ENCODE results near the gene CEP57.
A peak's percentile ranks its signal among the peaks of the same experiment; 100 is the strongest.
"Not testable (repeated sequence)": the region's sequence is repeated elsewhere in the genome, so short reads cannot be mapped to it uniquely, and the experiment has no call there.

Gene CEP57

GRCh38 chr11:95845167-95845566 is 54.9 kb downstream of the CEP57 start:
- TF ChIP-seq CTCF (IDR thresholded peaks at IDR 0.05; ENCODE audit: borderline replicate concordance, control extremely low read depth, extremely low read depth, insufficient read depth, missing control alignments) = no peak
- in situ Hi-C loops (cut with MboI; ENCODE audit: low sequenced_read_pairs, unreplicated experiment) = no loop called here
- DNase-seq (ENCODE audit: low spot score) = no peak

DNA sequence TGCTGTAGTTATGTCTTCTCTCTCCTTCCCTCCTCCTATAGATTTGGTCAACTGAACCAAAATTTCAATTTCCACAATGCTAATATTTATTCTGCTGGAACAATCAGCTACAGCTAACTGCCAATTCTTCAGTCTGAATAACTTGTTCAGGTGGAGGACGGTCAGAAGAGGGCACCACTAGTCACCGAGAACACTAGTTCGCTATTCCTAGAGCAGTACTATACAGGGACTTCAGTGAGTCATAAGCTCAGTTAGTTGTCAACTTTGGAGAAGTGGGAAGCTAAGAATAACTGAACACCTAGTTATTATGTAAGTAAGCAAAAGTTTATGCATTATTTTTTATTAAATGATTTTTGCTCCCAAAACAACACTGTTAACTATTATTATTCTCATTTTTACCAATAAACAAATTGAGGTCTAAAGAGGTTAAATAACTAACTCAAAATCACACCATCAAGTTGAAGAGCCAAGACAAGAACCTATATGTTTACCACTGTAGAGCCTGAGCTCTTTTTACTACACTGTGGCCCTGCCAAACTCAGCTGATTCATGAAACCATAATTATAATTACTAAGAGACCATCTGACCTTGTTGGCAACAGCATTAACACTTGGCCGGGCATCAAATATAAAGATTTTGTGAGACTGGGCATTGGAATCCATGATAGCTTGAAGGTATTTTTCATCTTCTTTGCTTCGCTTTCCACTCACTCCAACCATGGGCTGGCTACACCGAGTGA is 59.0 kb downstream of the CEP57 start:
- DNase-seq (ENCODE audit: low spot score) = peak; percentile 15
- in situ Hi-C loops (cut with MboI; ENCODE audit: low sequenced_read_pairs, unreplicated experiment) = no loop called here
- TF ChIP-seq CTCF (IDR thresholded peaks at IDR 0.05; ENCODE audit: borderline replicate concordance, control extremely low read depth, extremely low read depth, insufficient read depth, missing control alignments) = peak; percentile 50

DNA sequence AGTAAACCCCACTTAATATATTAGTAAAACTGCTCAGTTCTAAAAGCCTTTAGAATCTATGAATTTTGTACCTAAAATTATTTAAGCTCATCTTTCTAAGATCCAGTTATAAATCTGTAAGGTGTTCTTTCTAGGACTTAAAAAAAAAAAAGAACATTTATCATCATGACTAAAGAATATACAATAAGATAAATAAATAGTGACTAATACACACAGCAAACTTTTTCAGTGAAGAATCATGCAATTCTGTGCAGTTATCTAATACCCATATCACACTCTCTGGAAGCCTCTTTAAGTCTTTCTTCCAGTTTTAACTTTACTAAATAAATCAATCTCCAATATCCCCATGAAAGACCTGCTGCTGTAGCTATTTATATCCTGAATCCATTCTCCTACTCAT is 59.8 kb downstream of the CEP57 start:
- in situ Hi-C loops (cut with MboI; ENCODE audit: low sequenced_read_pairs, unreplicated experiment) = no loop called here
- no peak for DNase-seq (ENCODE audit: low spot score)
- TF ChIP-seq CTCF (IDR thresholded peaks at IDR 0.05; ENCODE audit: borderline replicate concordance, control extremely low read depth, extremely low read depth, insufficient read depth, missing control alignments) = no peak

GRCh38 chr11:95853138-95853537 is 62.8 kb downstream of the CEP57 start:
- TF ChIP-seq CTCF (IDR thresholded peaks at IDR 0.05; ENCODE audit: borderline replicate concordance, control extremely low read depth, extremely low read depth, insufficient read depth, missing control alignments) = no peak
- no peak for DNase-seq (ENCODE audit: low spot score)
- in situ Hi-C loops (cut with MboI; ENCODE audit: low sequenced_read_pairs, unreplicated experiment) = no loop called here

DNA sequence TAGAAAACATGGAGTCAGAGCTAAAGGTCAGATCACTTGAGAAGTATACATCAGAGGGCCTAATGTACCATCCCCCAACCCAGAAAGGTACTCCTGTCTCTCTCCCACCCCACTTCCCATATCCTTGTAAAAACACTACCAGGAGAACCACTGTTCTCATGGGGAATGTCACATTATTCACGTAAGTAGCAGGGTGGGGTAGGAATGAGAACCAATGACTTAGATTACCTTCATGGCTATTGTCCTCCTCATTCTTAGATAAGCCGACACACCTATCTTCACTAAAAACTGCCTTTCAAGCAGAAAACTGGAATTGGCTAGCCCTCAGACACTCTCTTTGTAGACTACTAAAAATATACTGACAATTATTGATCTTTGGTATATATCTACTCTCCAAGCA is 63.6 kb downstream of the CEP57 start:
- DNase-seq (ENCODE audit: low spot score) = no peak
- in situ Hi-C loops (cut with MboI; ENCODE audit: low sequenced_read_pairs, unreplicated experiment) = no loop called here
- TF ChIP-seq CTCF (IDR thresholded peaks at IDR 0.05; ENCODE audit: borderline replicate concordance, control extremely low read depth, extremely low read depth, insufficient read depth, missing control alignments) = no peak

GRCh38 chr11:95854362-95854761 is 64.1 kb downstream of the CEP57 start:
- in situ Hi-C loops (cut with MboI; ENCODE audit: low sequenced_read_pairs, unreplicated experiment); DNase-seq (ENCODE audit: low spot score): not testable (repeated sequence)

DNA sequence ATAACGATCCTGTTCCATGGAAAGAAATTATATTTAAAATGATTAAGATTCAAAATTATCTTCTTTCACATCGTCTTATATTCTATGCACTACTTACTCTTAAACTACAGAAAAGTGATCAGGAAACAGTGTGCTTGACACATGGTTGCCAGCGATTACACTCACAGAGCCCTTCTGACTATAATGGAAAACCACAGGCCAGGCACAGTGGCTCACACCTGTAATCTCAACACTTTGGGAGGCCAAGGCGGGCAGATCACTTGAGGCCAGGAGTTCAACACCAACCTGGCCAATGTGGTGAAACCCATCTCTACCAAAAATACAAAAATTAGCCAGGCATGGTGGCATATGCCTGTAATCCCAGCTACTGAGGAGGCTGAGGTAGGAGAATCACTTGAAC is 69.7 kb downstream of the CEP57 start:
- in situ Hi-C loops (cut with MboI; ENCODE audit: low sequenced_read_pairs, unreplicated experiment); DNase-seq (ENCODE audit: low spot score): not testable (repeated sequence)
